ENCODE measurements around the gene ARHGAP30. TPM values are rescaled to one million over a fixed set of nuclear protein-coding genes. Genes with fewer than 3 reads are reported as not detected.

ARHGAP30 gene
- total RNA-seq, 1 donor from 2014 or later, result 0.42 TPM

DNA sequence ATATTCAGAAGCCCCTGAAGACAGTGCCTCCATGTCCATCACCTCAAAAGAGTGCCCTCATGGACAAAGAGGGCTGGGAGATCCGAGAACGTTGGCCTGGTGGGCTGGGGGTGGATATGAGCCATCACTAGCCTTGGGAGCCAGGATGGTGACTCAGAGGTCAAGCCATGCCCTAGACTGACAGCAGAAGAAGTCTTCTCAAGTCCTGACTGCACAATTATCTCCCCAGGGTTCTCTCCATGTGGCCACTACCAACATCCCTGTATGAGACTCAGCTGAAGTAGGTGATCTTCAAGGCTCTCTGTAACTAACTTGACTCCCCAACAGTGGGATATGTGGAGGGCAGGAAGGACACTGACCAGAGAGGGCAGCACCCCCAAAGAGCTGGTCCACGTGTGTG lies 16.8 kb downstream of the ARHGAP30 start:
- no peaks in the 10 kb centered on the region for H3K27me3 ChIP-seq (ENCODE audit: control insufficient read depth, insufficient read depth, low read length)
- DNase-seq (ENCODE audit: low read depth), result no peak
- TF ChIP-seq, protein P1, sequence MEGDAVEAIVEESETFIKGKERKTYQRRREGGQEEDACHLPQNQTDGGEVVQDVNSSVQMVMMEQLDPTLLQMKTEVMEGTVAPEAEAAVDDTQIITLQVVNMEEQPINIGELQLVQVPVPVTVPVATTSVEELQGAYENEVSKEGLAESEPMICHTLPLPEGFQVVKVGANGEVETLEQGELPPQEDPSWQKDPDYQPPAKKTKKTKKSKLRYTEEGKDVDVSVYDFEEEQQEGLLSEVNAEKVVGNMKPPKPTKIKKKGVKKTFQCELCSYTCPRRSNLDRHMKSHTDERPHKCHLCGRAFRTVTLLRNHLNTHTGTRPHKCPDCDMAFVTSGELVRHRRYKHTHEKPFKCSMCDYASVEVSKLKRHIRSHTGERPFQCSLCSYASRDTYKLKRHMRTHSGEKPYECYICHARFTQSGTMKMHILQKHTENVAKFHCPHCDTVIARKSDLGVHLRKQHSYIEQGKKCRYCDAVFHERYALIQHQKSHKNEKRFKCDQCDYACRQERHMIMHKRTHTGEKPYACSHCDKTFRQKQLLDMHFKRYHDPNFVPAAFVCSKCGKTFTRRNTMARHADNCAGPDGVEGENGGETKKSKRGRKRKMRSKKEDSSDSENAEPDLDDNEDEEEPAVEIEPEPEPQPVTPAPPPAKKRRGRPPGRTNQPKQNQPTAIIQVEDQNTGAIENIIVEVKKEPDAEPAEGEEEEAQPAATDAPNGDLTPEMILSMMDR (IDR thresholded peaks at IDR 0.05; ENCODE audit: insufficient read depth, low read length, poor library complexity, severe bottlenecking), result no peak
- H3K4me3 ChIP-seq (ENCODE audit: low read depth, low read length), result no peak overlapping the region
- no peaks in the 10 kb centered on the region for H3K36me3 ChIP-seq (ENCODE audit: control insufficient read depth, insufficient read depth, low read length)

DNA sequence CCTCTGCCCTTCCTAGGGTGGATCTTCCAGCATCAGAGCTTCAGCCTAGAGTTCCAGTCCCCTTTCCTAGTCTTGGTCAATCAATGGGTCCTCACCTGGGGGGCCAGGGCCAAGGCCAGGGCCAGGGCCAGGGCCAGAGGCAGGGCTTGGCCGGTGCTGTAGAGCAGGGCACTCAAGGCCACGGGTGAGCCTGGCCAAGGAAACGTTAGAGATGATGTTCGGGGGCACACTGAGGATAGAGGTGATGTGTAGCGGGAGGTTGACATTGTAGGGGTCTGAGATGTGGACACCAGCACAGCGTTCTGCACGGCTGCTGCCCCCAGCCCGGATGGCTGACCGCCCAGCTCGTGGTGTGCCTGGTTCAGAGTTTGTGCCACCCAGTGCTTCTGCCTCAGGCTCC lies 18.5 kb downstream of the ARHGAP30 start:
- no peak for DNase-seq (ENCODE audit: low read depth)
- Histone ChIP-seq H3K36me3 (ENCODE audit: control insufficient read depth, insufficient read depth, low read length) (no peaks in the 10 kb centered on the region), H3K4me3 (ENCODE audit: low read depth, low read length) (no peak overlapping the region), H3K27me3 (ENCODE audit: control insufficient read depth, insufficient read depth, low read length) (no peaks in the 10 kb centered on the region)
- TF ChIP-seq, protein P1 (IDR thresholded peaks at IDR 0.05; ENCODE audit: insufficient read depth, low read length, poor library complexity, severe bottlenecking), result no peak

DNA sequence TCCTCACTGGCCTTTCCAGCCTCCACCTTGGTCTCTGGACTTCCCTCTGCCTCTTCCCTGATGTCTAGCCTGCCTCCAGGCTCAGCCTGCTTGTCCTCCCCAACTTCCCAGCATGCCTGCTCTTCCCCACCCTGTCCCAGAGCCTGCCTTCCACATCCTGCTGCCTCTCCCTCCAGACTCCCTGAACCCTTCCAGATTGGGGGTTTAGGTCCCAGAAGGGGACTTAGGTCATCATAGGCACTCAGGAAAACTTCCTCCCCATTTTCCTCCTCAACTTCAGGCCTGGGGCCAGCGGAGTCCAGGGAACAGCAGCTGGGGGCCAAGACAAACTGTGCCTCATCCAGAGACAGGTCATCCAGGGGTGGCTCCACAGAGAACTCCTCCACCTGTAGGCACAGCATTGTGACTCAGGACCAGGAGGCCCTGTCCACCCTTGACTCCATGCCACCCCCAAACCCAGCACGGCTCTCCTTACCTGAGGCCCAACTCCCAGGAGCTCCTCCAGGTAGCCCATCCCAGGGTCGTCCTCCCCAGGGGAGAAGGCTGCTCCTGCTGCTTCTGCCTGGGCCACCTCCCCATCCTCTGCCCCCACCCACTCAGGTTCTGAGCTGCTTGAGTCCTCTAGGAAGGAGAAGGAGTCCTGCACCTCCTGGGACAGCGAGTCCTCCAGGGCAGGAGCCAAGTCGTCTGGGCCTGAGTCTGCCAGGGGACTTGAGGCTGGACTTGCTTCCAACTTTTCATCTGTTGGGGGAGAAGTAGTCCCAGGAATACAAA lies 20.6 kb downstream of the ARHGAP30 start:
- Histone ChIP-seq H3K27me3 (ENCODE audit: control insufficient read depth, insufficient read depth, low read length) (no peaks in the 10 kb centered on the region), H3K4me3 (ENCODE audit: low read depth, low read length) (no peak overlapping the region)

DNA sequence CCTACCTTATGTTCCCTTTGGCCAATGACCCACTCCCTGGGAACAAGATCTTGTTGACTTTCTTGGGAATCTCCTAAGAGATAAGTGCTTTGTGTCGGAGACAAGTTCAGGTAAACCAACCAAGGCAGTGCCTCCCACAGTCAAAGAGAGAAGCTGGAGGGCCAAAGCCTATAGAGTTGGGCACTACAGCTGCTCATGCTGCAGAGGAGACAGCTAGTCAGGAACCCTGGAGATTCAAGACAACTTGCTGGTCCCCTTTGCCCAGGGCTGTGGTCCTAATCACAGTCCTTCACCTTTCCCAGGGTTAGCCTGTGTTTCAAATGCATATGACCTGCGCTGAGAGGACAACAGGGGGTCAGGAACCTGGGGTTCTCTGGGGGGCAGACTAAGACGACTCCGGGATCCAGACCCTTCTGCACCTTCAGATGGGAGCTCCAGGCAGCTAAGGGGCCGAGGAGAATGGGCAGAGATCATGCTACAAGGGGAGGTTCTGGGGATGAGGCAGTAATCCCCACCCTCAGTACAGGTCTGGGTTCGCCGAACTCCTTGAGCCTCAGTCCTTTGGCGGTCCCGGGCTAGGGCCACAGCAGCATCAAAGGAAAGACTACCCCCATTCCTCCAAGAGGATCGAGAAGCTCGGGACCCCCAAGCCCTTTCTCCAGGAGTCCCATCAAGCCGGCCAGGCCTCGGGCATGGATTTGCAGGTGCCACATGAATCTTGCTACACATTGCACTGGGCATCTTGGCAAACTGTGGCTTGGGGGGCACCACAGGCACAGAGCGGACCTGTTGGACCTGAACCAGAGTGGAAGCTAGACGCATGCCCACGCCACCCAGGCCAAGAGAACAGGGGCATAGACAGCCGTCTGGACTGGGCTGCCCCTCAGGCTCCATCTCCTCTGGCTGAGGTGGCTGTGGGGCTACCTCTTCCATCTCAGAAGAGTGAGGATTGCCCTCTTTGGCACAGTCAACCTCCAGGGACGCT lies 22.0 kb downstream of the ARHGAP30 start:
- TF ChIP-seq, protein P1 (IDR thresholded peaks at IDR 0.05; ENCODE audit: insufficient read depth, low read length, poor library complexity, severe bottlenecking), result no peak
- H3K4me3 ChIP-seq (ENCODE audit: low read depth, low read length), result no peak overlapping the region
- no peak for DNase-seq (ENCODE audit: low read depth)
- no peaks in the 10 kb centered on the region for H3K27me3 ChIP-seq (ENCODE audit: control insufficient read depth, insufficient read depth, low read length)
- no peaks in the 10 kb centered on the region for H3K36me3 ChIP-seq (ENCODE audit: control insufficient read depth, insufficient read depth, low read length)

More for the DNA sequence above, 20.6 kb downstream of the ARHGAP30 start:
- DNase-seq (ENCODE audit: low read depth), result no peak
- TF ChIP-seq, protein P1 (IDR thresholded peaks at IDR 0.05; ENCODE audit: insufficient read depth, low read length, poor library complexity, severe bottlenecking), result no peak
- no peaks in the 10 kb centered on the region for H3K36me3 ChIP-seq (ENCODE audit: control insufficient read depth, insufficient read depth, low read length)

DNA sequence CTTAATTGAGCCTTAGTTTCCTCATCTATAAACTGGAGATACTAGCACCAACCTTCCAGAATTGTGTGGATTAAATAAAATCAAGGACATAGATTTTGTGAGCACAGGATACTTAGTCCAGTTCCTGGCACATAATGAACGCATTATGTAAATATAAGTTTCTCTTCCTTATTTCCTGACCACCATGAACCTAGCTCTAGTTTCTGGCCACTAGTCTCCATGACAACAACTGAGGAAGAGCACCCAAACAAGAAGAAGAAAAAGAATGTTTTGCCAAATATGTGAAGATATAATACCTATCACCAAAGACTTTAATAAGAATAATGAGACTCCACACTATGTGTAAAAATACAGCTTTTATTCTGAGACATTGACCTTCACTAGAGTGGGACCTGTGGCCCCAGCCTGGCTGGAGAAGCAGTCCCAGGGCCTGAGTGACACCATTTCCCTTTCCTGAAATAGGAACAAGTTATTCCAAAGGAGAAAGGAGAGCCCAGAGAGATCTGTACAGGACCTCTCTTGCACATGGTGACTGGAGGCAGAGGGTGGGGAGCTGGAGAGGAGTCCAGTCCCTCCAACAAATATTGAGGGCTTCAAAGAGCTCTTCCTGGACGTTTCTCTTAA lies 23.0 kb downstream of the ARHGAP30 start:
- TF ChIP-seq, protein P1 (IDR thresholded peaks at IDR 0.05; ENCODE audit: insufficient read depth, low read length, poor library complexity, severe bottlenecking), result no peak
- H3K4me3 ChIP-seq (ENCODE audit: low read depth, low read length), result peak overlapping the region; percentile 66
- no peak for DNase-seq (ENCODE audit: low read depth)

More for the DNA sequence above, 23.0 kb downstream of the ARHGAP30 start:
- no peaks in the 10 kb centered on the region for H3K27me3 ChIP-seq (ENCODE audit: control insufficient read depth, insufficient read depth, low read length)
- no peaks in the 10 kb centered on the region for H3K36me3 ChIP-seq (ENCODE audit: control insufficient read depth, insufficient read depth, low read length)

Data from kidney epithelial cell (primary cell).